NB4 (cell line): Measurements from ENCODE around the gene HS6ST2.

Source experiments
- DNase-seq: peaks from one replicate; pipeline ENCODE4 v3.0.0; 2010; ENCODE audit warnings: low read depth
- H3K4me3 ChIP-seq: one replicate; pipeline ENCODE4 v1.5.1; 2011; ENCODE audit warnings: mild to moderate bottlenecking, low read depth, low read length, moderate library complexity
- CTCF ChIP-seq: IDR thresholded peaks from one replicate; pipeline ENCODE4 v1.5.1; 2012; ENCODE audit warnings: low read depth, low read length
- MAX ChIP-seq: IDR thresholded peaks from 2 replicates; pipeline ENCODE4 v1.6.1; 2011; ENCODE audit warnings: low read depth, low read length
- MYC ChIP-seq: IDR thresholded peaks from 2 replicates; pipeline ENCODE4 v1.6.1; 2011; ENCODE audit warnings: low read depth, low read length
- POLR2A ChIP-seq: IDR thresholded peaks from 2 replicates; pipeline ENCODE4 v1.6.1; 2011; ENCODE audit warnings: mild to moderate bottlenecking; ENCODE audit not compliant: insufficient read length; ENCODE audit errors: extremely low read depth

The HS6ST2 gene

GRCh38 chrX:132795181-132795580 lies 163.2 kb downstream of the HS6ST2 start:
- DNase-seq: no peak
- TF ChIP-seq MAX: no peak
- TF ChIP-seq MYC: no peak
- TF ChIP-seq CTCF: no peak
- no peak for TF ChIP-seq POLR2A
- H3K4me3 ChIP-seq: no peak overlapping the region

GRCh38 chrX:132791714-132792113 lies 166.7 kb downstream of the HS6ST2 start:
- no peak overlapping the region for H3K4me3 ChIP-seq
- no peak for DNase-seq
- TF ChIP-seq CTCF (no peak), POLR2A (no peak), MAX (no peak), MYC (no peak)

GRCh38 chrX:132790329-132790728 lies 168.1 kb downstream of the HS6ST2 start:
- no peak overlapping the region for H3K4me3 ChIP-seq
- TF ChIP-seq CTCF (no peak), MAX (no peak), MYC (no peak), POLR2A (no peak)
- no peak for DNase-seq

- DNase-seq: no peak
- TF ChIP-seq POLR2A (no peak), CTCF (no peak), MAX (no peak), MYC (no peak)
- no peak overlapping the region for H3K4me3 ChIP-seq
Measured at GRCh38 chrX:132786217-132786616, 172.2 kb downstream of the HS6ST2 start.

GRCh38 chrX:132778917-132779316 lies 179.5 kb downstream of the HS6ST2 start:
- no peak overlapping the region for H3K4me3 ChIP-seq
- TF ChIP-seq POLR2A: no peak
- no peak for TF ChIP-seq MYC
- TF ChIP-seq MAX: no peak
- TF ChIP-seq CTCF: no peak
- no peak for DNase-seq
